ENCODE results near the gene WWOX.

WWOX gene

GRCh38 chr16:78972986-78973385 lies 873.5 kb downstream of the WWOX start:
- Histone ChIP-seq H3K4me1 (ENCODE audit: control insufficient read depth, insufficient read depth, low read length) (peaks cover 3% of the 10 kb centered on the region), H3K27me3 (ENCODE audit: control insufficient read depth, insufficient read depth, low read length) (no peaks in the 10 kb centered on the region), H3K9ac (ENCODE audit: low read depth, low read length) (no peak overlapping the region)

GRCh38 chr16:78976212-78976611 lies 876.8 kb downstream of the WWOX start:
- Histone ChIP-seq H3K27me3 (ENCODE audit: control insufficient read depth, insufficient read depth, low read length) (no peaks in the 10 kb centered on the region), H3K9me3 (ENCODE audit: control insufficient read depth, insufficient read depth, low read length) (no peaks in the 10 kb centered on the region), H3K36me3 (ENCODE audit: control insufficient read depth, insufficient read depth, low read length) (no peaks in the 10 kb centered on the region), H3K9ac (ENCODE audit: low read depth, low read length) (no peak overlapping the region), H3K4me3 (ENCODE audit: low read depth, low read length) (no peak overlapping the region), H3K4me1 (ENCODE audit: control insufficient read depth, insufficient read depth, low read length) (no peaks in the 10 kb centered on the region)

More at GRCh38 chr16:78972986-78973385, 873.5 kb downstream of the WWOX start:
- no peak overlapping the region for H3K4me3 ChIP-seq (ENCODE audit: low read depth, low read length)
- no peaks in the 10 kb centered on the region for H3K9me3 ChIP-seq (ENCODE audit: control insufficient read depth, insufficient read depth, low read length)
- no peaks in the 10 kb centered on the region for H3K36me3 ChIP-seq (ENCODE audit: control insufficient read depth, insufficient read depth, low read length)

- H3K4me3 ChIP-seq (ENCODE audit: low read depth, low read length) = no peak overlapping the region
- H3K36me3 ChIP-seq (ENCODE audit: control insufficient read depth, insufficient read depth, low read length) = no peaks in the 10 kb centered on the region
- H3K27me3 ChIP-seq (ENCODE audit: control insufficient read depth, insufficient read depth, low read length) = no peaks in the 10 kb centered on the region
- H3K9ac ChIP-seq (ENCODE audit: low read depth, low read length) = no peak overlapping the region
- H3K4me1 ChIP-seq (ENCODE audit: control insufficient read depth, insufficient read depth, low read length) = no peaks in the 10 kb centered on the region
- H3K9me3 ChIP-seq (ENCODE audit: control insufficient read depth, insufficient read depth, low read length) = no peaks in the 10 kb centered on the region
Measured at GRCh38 chr16:78980825-78981224, 881.4 kb downstream of the WWOX start.

GRCh38 chr16:78982096-78982744 lies 882.8 kb downstream of the WWOX start:
- H3K36me3 ChIP-seq (ENCODE audit: control insufficient read depth, insufficient read depth, low read length) = no peaks in the 10 kb centered on the region
- no peaks in the 10 kb centered on the region for H3K9me3 ChIP-seq (ENCODE audit: control insufficient read depth, insufficient read depth, low read length)
- no peaks in the 10 kb centered on the region for H3K27me3 ChIP-seq (ENCODE audit: control insufficient read depth, insufficient read depth, low read length)
- H3K4me1 ChIP-seq (ENCODE audit: control insufficient read depth, insufficient read depth, low read length) = no peaks in the 10 kb centered on the region
- no peak overlapping the region for H3K4me3 ChIP-seq (ENCODE audit: low read depth, low read length)
- no peak overlapping the region for H3K9ac ChIP-seq (ENCODE audit: low read depth, low read length)

DNA sequence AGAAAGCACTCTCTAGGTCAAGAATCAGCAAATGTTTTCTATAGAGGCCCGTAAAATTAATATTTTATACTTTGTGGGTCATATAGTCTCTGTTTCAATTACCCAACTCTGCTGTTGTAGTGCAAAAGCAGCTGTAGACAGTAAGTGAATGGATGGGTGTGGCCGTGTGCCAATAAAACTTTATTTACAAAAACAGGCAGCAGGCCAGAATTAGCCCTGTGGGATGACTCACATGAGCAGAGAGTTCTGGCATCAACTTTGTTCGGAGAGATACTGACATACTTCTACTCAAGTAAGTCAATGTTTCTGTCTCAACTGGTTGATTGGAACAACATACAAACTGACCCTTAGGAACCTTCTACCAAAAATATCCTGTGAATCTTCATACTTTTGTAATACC lies 884.9 kb downstream of the WWOX start:
- Histone ChIP-seq H3K9me3 (ENCODE audit: control insufficient read depth, insufficient read depth, low read length) (no peaks in the 10 kb centered on the region), H3K27me3 (ENCODE audit: control insufficient read depth, insufficient read depth, low read length) (no peaks in the 10 kb centered on the region), H3K4me3 (ENCODE audit: low read depth, low read length) (no peak overlapping the region), H3K9ac (ENCODE audit: low read depth, low read length) (no peak overlapping the region), H3K4me1 (ENCODE audit: control insufficient read depth, insufficient read depth, low read length) (peaks cover 5% of the 10 kb centered on the region), H3K36me3 (ENCODE audit: control insufficient read depth, insufficient read depth, low read length) (no peaks in the 10 kb centered on the region)

DNA sequence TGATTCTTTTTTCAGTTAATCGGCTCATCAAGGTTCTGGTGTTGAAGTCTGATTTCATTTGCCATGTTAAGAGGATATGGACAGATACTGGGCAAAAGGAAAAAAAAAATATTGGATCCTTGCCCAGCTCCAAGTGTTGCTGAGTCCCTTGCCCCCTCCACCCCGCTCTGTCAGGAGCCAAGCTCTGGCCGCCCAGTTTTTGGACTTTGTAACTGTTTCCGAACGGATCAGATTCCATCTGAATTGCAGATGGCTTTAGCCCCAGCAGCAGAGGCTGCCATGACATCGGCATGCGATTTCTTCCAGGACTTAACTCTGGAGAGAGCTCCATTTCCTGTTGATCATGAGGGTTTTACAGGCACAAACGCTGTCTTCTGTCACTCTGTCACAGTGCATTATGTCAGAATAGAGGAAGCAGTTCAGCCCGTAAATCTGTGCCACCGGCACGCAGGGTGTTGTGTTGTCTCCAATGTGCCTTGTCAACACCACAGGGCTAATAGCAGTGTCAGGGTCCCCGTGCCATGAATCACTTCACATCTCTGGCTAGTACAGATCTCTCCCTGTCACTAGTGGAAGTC lies 885.5 kb downstream of the WWOX start:
- Histone ChIP-seq H3K27me3 (ENCODE audit: control insufficient read depth, insufficient read depth, low read length) (no peaks in the 10 kb centered on the region), H3K9ac (ENCODE audit: low read depth, low read length) (no peak overlapping the region), H3K4me1 (ENCODE audit: control insufficient read depth, insufficient read depth, low read length) (peaks cover 5% of the 10 kb centered on the region), H3K9me3 (ENCODE audit: control insufficient read depth, insufficient read depth, low read length) (no peaks in the 10 kb centered on the region), H3K4me3 (ENCODE audit: low read depth, low read length) (no peak overlapping the region), H3K36me3 (ENCODE audit: control insufficient read depth, insufficient read depth, low read length) (no peaks in the 10 kb centered on the region)

- Histone ChIP-seq H3K9ac (ENCODE audit: low read depth, low read length) (no peak overlapping the region), H3K4me1 (ENCODE audit: control insufficient read depth, insufficient read depth, low read length) (peaks cover 8% of the 10 kb centered on the region), H3K4me3 (ENCODE audit: low read depth, low read length) (no peak overlapping the region), H3K9me3 (ENCODE audit: control insufficient read depth, insufficient read depth, low read length) (no peaks in the 10 kb centered on the region), H3K27me3 (ENCODE audit: control insufficient read depth, insufficient read depth, low read length) (no peaks in the 10 kb centered on the region), H3K36me3 (ENCODE audit: control insufficient read depth, insufficient read depth, low read length) (no peaks in the 10 kb centered on the region)
Measured at GRCh38 chr16:78985716-78986605, 886.5 kb downstream of the WWOX start.

DNA sequence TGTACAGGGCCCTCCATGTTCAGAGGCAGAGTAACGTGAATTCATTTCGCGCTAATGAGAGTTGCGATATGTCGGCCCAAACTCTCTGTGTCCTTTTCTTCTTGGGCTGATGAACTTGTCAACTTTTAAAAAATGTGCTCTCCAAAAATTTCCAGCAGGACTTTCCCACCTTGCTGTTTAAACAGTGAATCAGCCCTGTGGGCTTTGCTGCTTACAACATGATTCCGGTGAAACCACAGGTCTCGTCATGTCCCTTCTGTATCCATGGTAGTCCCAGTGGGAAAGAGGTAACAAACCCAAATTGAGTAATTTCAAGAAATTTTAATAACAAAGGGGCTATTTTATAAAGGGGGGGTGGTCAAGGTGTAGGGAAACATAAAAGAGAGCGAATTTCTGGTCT lies 888.2 kb downstream of the WWOX start:
- H3K36me3 ChIP-seq (ENCODE audit: control insufficient read depth, insufficient read depth, low read length) = no peaks in the 10 kb centered on the region
- H3K27me3 ChIP-seq (ENCODE audit: control insufficient read depth, insufficient read depth, low read length) = no peaks in the 10 kb centered on the region
- no peaks in the 10 kb centered on the region for H3K9me3 ChIP-seq (ENCODE audit: control insufficient read depth, insufficient read depth, low read length)
- H3K4me1 ChIP-seq (ENCODE audit: control insufficient read depth, insufficient read depth, low read length) = peaks cover 8% of the 10 kb centered on the region
- no peak overlapping the region for H3K9ac ChIP-seq (ENCODE audit: low read depth, low read length)
- H3K4me3 ChIP-seq (ENCODE audit: low read depth, low read length) = no peak overlapping the region

DNA sequence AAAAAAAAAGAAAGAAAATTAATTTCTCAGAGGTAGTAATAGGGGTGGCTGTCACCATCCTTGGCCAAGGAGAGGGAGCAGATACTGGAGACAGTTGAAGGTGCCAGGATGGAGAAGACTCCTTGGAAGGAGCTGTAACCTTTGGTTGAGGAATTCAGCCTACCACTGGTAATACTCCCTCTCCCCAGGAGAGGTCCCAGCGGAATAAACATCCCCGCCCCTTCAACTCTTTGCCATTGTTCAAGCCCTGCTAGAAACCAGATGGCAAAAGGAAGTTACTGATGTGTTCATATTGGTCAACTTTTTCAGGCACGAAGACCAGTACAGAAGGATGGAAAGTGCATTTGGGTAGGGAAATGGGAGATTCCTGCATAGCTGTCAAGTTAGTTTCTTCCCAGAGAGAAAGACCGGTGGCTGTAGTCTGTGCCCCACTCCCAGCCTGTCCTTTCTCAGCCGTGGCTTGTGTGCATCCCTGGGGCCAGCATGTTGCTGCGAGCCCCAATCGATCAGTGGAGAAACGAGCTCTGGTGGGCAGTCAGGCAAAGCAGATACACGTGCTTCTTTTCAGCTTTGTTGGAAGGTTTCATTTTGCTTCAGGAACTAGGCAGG lies 889.0 kb downstream of the WWOX start:
- Histone ChIP-seq H3K9ac (ENCODE audit: low read depth, low read length) (no peak overlapping the region), H3K9me3 (ENCODE audit: control insufficient read depth, insufficient read depth, low read length) (no peaks in the 10 kb centered on the region), H3K36me3 (ENCODE audit: control insufficient read depth, insufficient read depth, low read length) (no peaks in the 10 kb centered on the region), H3K27me3 (ENCODE audit: control insufficient read depth, insufficient read depth, low read length) (no peaks in the 10 kb centered on the region), H3K4me1 (ENCODE audit: control insufficient read depth, insufficient read depth, low read length) (peaks cover 8% of the 10 kb centered on the region), H3K4me3 (ENCODE audit: low read depth, low read length) (no peak overlapping the region)

- peaks cover 11% of the 10 kb centered on the region for H3K4me1 ChIP-seq (ENCODE audit: control insufficient read depth, insufficient read depth, low read length)
- no peaks in the 10 kb centered on the region for H3K9me3 ChIP-seq (ENCODE audit: control insufficient read depth, insufficient read depth, low read length)
- H3K27me3 ChIP-seq (ENCODE audit: control insufficient read depth, insufficient read depth, low read length) = no peaks in the 10 kb centered on the region
- H3K36me3 ChIP-seq (ENCODE audit: control insufficient read depth, insufficient read depth, low read length) = no peaks in the 10 kb centered on the region
- no peak overlapping the region for H3K4me3 ChIP-seq (ENCODE audit: low read depth, low read length)
- no peak overlapping the region for H3K9ac ChIP-seq (ENCODE audit: low read depth, low read length)
Measured at GRCh38 chr16:78990309-78990701, 890.9 kb downstream of the WWOX start.

- Histone ChIP-seq H3K4me3 (ENCODE audit: low read depth, low read length) (no peak overlapping the region), H3K36me3 (ENCODE audit: control insufficient read depth, insufficient read depth, low read length) (no peaks in the 10 kb centered on the region), H3K9me3 (ENCODE audit: control insufficient read depth, insufficient read depth, low read length) (no peaks in the 10 kb centered on the region), H3K4me1 (ENCODE audit: control insufficient read depth, insufficient read depth, low read length) (peaks cover 11% of the 10 kb centered on the region), H3K27me3 (ENCODE audit: control insufficient read depth, insufficient read depth, low read length) (no peaks in the 10 kb centered on the region), H3K9ac (ENCODE audit: low read depth, low read length) (no peak overlapping the region)
Measured at GRCh38 chr16:78992001-78992400, 892.5 kb downstream of the WWOX start.
